ENCODE measurements around the gene THAP10.
"Not testable (repeated sequence)": the region's sequence is repeated elsewhere in the genome, so short reads cannot be mapped to it uniquely, and the experiment has no call there.

The THAP10 gene

DNA sequence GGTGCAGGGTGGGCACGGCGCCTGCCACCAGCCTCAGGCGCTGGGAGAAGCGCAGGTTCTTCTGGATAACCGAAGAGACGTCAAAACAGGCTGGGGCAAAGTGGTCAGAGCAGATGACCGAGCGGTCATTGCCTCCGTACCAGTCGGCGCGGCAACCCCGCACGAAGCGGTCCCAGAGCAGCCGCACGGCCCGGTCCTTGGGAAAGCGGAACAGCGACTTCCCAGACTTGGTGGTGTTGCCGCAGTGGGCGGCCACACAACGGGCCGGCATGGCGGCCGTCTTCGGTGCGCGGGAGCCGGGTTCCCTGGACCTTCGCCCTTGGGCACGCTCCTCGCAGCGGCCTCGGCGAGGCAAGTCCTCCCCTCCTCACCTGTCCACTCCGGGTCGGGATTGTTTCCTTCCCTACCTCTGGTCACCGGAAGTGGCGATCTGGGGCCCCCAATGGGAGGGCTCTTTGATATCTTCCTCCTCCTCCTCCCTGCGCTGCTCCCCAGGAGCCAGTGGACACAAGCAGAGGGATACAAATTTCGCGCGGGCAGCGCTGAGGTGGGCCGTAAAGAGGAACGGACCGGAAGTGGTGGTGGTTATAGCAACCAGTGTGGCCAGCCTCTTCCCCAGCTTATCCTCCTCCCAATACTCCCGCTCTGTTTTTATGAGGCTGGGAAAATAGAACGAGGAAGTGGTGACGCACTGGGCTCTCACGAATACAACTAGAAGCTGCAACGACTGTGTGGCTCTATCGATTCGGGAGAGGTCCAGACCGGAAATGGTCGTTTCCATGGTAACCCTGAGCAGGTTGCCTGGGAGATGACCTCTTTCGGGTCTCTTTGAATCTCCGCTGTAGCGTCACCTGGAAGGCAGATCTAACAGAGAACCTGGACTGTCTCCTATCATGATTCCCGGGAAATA lies at the start of gene THAP10, which contains the start of gene LRRC49:
Gene THAP10 (minus strand): TSS at position 432 of the 910 bp plus-strand sequence. CDS start 161 bp downstream, at position 271.
Gene LRRC49 (plus strand): TSS at position 825 of the 910 bp plus-strand sequence. CDS start 69 bp downstream, at position 894.
- in situ Hi-C loops (cut with MboI; ENCODE audit: low sequenced_read_pairs), result no loop called here

DNA sequence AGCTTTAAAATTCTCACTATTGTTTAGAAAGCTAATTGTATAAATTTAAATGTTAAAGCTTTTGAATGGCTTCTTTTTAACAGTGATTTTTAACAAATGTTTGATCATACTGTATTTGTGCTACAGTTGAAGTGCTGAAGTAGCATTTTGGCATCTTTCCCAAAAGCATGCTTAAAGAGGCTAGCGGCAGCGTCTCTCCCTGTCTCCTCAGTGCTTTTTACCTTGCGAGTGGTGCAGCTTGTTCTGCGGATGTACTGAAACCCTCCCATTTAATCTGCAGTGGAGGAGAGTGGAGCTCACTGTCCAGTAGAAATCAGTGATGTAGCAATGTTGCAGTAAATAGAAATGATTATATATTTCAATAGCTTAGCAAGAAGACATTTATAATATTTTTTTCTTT lies 44.1 kb upstream of the THAP10 start:
- in situ Hi-C loops (cut with MboI; ENCODE audit: low sequenced_read_pairs), result no loop called here

DNA sequence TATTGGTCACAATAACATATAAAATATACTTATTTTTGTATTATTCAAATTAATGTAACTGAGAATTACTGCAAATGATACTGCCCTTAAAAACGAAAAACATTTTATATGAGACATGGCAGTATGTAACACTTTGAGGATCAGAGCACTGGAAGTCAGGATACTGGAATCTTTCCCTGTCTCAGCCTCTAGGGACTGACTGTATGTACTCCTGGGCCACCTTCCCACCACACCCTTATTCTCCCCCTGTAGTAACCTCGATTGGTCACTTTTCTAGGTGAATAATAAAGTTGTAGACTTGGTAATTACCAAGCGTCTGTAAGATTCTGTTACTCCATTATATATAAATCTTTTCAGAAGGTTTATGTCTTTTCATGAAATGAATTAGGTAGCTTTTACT lies 43.4 kb upstream of the THAP10 start:
- in situ Hi-C loops (cut with MboI; ENCODE audit: low sequenced_read_pairs), result no loop called here

DNA sequence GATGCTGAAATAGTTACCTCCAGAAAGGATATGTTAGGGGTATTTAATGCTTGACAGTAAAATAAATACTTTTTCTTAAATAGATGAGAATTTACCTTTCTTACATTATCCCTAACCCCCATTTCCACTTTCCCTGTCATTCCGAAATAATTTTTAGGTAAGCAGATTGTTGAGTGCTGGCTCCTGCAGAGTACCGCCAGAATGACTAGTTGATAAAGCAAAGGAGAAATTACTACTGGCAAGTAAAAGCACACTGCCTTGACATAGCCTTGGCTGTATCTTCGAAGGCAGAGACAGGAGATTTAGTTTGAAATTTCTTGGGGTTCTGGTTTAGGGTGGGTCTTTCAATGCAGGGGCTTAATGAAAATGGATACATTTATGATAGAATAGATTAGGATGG lies 41.2 kb upstream of the THAP10 start:
- in situ Hi-C loops (cut with MboI; ENCODE audit: low sequenced_read_pairs), result no loop called here

DNA sequence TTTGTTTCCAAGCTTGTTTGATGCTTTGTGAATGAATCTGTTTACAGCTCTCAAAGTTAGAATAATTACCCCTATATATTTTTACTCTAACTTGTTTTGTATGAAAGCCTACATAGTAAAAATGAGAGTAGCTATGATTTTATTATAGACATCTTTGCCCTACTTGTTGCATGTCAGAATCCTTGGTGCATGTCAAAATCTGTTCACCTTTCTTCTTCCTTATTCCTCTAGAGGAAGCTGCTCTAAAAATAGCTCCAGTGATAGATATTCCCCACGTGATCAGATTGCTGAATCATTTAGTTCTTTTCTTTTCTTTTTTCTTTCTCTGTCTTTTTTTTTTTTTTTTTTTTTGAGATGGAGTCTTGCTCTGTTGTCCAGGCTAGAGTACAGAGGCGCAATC lies 40.2 kb upstream of the THAP10 start:
- in situ Hi-C loops (cut with MboI; ENCODE audit: low sequenced_read_pairs), result no loop called here

DNA sequence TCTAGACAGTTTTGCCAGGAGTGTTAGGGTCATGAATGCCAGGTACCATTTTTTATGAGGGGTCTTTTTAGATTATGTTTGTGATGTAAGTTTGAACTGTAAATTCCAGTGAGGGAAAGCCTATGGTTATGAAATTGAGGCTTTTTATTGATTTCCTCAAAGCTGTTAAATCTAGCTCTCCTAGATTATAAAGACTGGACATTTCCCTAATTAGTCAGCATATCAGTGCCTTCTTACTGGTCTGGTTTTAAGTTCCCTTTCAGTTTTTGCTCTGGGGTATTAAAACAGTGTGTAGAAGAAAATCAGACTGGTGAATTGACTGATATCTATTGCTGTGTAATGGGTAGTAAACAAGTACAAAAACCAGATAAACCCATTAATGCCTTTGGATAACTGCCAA lies 39.6 kb upstream of the THAP10 start:
- in situ Hi-C loops (cut with MboI; ENCODE audit: low sequenced_read_pairs), result no loop called here

DNA sequence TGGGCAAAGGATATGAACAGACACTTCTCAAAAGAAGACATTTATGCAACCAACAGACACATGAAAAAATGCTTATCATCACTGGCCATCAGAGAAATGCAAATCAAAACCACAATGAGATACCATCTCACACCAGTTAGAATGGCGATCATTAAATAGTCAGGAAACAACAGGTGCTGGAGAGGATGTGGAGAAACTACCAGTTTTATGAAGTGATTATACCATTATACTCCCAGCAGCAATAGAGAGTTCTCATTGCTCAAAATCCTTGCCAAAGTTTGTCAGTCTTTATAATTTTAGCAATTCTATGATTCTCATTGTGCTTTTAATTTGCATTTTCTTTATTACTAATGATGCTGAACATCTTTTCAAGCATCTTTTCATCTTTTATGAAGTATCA lies 34.7 kb upstream of the THAP10 start:
- in situ Hi-C loops (cut with MboI; ENCODE audit: low sequenced_read_pairs), result not testable (repeated sequence)

DNA sequence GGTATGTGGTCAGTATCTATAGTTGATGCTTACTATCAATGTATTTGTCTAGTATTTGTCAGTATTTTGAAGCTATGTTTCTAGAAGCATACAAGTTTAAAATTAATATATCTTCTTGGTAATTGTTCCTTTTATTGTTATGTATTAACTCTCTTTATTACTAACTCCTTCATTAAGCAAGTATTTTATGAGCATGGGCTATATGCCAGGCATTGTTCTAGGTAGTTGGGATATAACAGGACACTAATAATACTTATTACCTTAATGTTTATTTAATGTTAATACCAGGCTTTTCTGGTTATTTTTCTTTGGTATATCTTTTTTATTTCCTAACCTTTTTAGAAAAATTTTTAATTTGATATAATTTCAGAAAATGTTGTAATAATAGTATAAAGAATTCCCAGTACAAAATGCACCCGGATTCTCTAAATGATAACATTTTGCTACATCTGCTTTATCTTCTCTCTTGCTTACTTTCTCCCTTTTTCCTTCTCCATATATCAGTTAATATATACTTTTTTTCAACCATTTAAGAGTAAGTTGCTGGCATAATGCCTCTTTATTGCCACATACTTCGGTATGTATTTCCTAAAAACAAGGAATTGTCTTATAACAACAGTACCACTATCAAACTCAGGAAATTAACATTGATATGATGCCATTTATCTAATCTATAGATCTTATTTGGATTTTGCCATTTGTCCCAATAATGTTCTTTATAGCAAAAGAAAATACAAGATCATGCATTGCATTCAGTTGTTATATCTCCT lies 31.3 kb upstream of the THAP10 start:
- in situ Hi-C loops (cut with MboI; ENCODE audit: low sequenced_read_pairs), result no loop called here

DNA sequence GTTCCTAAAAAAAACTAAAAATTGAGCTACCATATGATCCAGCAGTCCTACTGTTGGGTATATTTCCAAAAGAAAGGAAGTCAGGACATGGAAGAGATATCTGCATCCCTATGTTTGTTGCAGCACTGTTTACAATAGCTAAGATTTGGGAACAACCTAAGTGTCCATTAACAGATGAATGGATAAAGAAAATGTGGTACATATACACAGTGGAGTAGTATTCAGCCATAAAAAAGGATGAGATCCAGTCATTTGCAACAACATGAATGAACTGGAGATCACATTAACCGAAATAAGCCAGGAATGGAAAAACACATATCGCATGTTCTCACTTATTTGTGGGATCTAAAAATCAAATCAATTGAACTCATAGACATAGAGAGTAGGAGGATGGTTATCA lies 29.9 kb upstream of the THAP10 start:
- in situ Hi-C loops (cut with MboI; ENCODE audit: low sequenced_read_pairs), result no loop called here

DNA sequence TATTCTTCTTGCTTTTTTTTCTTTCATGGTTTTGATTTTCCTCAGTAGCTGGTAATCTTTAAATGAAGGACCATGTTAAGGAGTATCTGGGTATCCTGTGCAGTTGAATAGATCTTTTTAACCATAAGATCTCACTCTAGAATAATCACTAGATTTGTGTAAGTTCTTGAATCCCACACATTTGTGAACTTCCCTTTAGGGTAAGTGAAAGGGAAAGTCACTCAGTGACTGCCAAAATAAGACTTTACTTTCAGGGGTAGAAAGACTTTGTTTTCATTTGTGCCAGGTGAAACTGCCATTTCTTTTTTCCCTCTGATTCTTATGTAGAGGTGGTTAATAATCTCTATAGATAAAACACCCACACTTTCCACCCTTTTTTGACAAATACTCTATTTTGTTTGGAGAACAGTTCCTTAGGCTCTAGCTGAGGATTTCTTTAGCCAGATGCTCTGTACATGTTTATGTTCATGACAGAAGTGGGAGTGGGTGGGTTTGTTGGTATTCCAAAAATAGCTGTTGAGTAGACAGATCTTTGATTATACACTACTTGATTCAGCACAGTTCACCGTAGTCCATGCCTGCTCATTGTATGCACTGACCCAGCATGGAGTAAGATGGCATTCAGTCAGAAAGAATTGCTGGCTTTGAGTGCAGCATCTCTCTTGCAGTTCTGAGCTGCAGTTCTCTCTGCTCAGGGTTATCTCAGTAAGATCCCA lies 28.9 kb upstream of the THAP10 start:
- in situ Hi-C loops (cut with MboI; ENCODE audit: low sequenced_read_pairs), result no loop called here

DNA sequence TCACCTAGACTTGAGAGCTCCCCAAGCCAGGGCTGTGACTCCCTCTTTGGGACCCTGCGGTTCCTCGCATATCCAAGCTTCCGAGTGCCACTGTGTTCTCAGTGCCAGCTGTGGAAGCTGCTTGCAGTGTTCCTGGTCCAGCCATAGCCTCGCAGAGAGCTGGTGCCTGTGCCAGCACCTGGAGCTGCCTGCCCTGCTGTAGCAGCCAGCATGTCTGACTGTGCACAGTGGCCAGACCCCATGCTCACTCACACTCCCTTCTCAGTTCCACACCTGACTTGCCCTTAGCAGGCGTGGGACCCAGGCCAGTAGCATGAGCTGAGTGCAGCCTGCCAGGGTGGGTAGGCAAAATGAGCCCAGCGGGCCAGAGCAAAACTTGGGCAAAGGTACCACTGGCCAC lies 25.7 kb upstream of the THAP10 start:
- in situ Hi-C loops (cut with MboI; ENCODE audit: low sequenced_read_pairs), result no loop called here

DNA sequence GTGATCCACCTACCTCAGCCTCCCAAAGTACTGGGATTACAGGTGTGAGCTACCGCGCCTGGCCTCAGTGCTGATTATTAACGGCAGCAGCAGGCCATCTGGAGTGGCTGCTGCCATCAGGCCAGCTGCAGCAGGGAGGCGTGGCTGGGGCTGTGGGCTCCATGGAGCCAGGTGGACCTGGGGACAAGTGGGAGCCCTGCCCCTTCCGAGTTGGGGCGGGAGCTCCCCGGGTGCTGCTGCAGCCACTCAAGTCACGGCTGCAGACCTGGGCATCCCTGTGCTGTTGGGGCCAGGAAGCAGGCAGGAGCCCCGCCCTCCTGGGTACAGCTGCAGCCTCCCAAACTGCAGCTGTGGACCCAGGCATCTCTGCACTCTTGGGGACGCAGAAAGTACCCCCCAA lies 24.3 kb upstream of the THAP10 start:
- in situ Hi-C loops (cut with MboI; ENCODE audit: low sequenced_read_pairs), result no loop called here

DNA sequence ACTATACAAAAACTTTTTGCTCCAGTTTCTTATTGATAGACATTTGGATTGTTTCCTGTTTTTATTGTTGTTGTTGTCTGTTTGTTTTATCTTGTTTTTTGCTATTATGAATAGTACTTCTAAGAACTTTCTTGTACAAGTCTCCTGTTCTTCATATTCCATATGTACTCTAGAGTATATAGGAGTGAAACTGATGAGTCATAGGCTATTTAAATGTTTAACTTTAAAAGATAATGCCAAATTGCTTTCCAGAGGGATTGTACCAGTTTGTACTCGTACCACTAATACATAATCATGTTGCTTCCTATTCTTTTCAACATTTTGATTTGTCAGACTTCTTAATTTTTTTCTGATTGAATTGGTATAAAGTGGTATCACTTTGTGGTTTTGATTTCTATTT lies 20.0 kb upstream of the THAP10 start:
- in situ Hi-C loops (cut with MboI; ENCODE audit: low sequenced_read_pairs), result no loop called here

DNA sequence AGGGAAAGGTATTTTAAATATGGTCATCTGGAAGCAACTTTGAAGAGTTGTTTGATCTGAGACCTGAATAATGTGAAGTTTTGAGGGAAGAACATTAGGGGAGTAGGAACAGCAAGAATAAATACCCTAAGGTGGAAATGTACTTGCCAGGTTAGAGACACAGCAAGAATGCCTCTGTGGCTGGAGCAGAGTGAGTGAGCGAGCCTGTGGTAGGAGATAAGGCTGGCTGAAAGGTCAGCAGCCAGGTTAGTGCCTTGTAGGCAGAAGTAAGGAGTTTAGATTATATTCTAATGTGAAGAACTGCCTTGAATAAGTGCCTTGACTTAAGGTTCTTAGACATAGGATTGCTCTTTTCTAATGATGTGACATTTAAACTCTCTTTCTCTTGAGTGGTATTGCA lies 18.7 kb upstream of the THAP10 start:
- in situ Hi-C loops (cut with MboI; ENCODE audit: low sequenced_read_pairs), result no loop called here

DNA sequence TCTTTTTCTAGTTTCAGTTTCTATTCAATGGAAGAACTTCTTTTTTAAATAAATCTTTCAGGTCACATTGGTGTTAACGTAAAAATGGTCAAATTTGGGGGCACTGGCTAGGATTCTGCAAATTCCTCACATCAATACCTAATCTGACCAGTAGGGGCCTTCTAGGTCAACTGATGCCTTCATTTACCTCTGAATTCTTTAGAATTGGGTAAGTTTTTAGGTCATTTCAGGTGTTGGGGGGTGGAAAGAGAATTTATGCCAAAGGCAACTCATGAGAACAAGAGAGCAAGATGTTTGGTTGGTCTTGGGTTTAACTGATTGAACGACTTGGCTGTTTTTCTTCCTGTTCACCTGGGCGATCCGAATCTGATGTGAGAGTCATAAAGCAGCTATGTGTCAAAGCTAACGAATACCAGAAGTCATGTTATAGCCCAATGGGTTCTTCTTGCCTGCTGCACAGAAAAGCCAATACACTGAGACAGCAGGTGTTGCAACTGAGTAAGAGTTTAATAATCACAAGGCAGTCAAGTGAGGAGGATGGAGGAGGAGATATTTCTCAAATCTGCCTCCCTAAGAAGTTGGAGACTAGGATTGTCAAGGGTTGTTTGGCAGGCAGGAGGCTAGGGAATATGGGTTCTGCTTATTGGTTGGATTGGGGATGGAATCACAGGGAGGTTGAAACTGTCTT lies 15.7 kb upstream of the THAP10 start:
- in situ Hi-C loops (cut with MboI; ENCODE audit: low sequenced_read_pairs), result no loop called here

DNA sequence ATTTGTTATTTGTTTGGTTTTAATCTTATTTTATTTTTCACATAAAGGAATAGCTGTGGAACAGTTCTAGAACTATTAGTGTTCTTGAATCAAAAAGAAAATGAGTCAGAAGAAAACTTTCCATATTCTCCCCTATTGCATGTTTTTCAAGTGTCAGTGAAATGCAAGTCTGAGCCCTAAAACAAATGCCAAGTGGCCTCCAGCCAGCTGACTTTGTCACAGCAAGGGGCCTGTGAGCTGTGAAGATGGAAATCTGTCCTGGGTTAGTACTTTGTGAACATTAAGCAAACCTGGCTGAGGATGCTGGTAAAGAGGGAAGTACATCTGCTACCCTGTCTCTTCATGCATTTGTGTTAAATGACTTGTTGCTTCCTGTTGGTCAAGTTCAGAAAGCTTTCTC lies 14.6 kb upstream of the THAP10 start:
- in situ Hi-C loops (cut with MboI; ENCODE audit: low sequenced_read_pairs), result no loop called here

DNA sequence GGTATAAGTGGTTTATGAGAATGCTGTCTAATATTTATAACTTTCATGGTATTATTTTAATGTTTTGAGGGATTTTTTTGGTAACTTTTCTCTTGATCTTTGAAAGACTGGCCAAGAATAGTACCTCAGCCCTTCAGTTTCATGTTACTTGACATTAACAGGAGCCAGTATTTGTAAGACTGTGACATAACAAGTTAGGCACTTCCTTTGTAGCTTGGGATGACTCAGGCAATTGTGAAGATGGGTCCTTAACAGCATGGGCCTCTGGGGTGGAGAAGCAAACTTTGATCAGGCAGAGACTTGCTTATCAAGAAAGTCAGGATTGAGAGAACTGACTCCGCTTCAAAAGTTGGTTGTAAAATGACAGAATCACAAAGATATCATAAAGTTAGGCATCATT lies 9.9 kb upstream of the THAP10 start:
- in situ Hi-C loops (cut with MboI; ENCODE audit: low sequenced_read_pairs), result no loop called here

DNA sequence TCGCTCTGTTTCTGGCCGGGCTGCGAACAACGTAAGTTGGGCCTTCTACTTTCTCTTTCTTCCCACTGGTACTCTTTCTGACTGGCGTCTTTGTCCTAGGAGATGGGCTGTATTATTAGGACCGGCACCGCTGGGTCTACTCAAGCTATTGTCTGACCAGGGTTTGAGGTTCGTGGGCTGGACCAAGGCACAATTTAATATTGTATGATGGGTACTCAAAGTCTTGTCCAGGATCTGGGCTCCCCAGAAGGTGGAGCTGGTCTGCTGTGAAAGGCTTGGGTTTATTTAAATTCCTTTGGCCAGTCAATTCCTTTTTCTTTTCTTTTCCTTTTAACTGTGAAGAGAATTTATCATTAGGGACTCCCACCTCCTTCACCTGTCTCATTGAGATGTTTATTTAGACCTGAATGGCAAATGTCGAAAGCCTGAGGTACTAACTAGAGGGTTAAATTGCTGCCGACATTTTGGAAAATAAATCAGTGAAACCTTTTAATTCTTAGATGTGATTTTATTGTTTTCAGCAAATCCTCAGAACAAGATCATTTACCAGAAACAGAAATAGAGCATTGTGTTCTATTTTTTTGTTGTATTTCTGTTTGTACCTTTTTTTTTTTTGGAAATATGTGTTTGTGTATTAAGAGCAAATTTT lies 803 bp upstream of the THAP10 start:
- in situ Hi-C loops (cut with MboI; ENCODE audit: low sequenced_read_pairs), result no loop called here

DNA sequence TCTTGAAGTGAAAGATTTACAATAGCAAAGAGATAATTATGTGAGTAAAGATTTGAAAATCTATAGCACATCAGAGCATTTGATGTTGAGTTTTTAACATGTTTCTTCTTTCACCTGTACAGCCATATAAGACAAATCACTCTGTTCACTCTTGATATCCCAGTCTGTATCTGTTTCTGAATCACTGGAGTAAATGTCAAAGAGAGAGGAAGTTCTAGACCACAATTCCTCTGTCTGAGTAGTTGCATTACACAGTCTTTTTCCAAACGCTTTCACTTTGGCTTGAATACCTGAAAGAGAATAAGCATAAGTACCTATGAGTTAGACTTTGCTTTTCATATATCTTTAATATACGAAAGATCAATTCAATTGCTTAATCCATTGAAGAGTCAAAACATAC lies 9.9 kb downstream of the THAP10 start:
- in situ Hi-C loops (cut with MboI; ENCODE audit: low sequenced_read_pairs), result no loop called here

DNA sequence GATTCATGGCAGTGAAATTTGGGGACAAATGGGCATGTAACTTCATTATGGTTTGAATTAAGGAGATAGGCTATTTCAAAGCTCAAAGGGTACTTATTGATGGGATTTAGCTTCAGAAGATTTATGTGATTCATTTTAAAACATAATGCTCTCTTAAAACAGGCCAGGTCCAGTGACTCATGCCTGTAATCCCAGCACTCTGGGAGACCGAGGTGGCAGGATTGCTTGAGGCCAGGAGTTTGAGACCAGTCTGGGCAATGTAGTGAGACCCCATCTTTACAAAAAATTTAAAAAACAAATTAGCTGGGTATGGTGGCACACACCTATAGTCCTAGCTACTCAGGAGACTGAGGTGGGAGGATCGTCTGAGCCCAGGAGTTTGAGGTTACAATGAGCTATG lies 11.5 kb downstream of the THAP10 start:
- in situ Hi-C loops (cut with MboI; ENCODE audit: low sequenced_read_pairs), result no loop called here

All from hTERT RPE-1 (cell line).